AG09309 (cell line): ENCODE results near the gene ZNF423.

Experiments
- DNase-seq: peaks from one replicate; pipeline ENCODE4 v3.0.0-alpha.2; 2010; ENCODE audit warnings: low read depth
- H3K4me3 ChIP-seq: 2 replicates; pipeline ENCODE4 v1.5.1; 2011; ENCODE audit warnings: mild to moderate bottlenecking, low read depth, low read length, moderate library complexity; ENCODE audit not compliant: control insufficient read depth
- CTCF ChIP-seq: IDR thresholded peaks from 2 replicates; pipeline ENCODE4 v1.5.1; 2011; ENCODE audit warnings: mild to moderate bottlenecking, low read depth, low read length, inconsistent platforms; ENCODE audit not compliant: insufficient read depth, control insufficient read depth; ENCODE audit errors: missing control alignments

Gene ZNF423

GRCh38 chr16:49708491-49708890 is 147.4 kb downstream of the ZNF423 start:
- no peak for DNase-seq
- no peak overlapping the region for H3K4me3 ChIP-seq
- no peak for TF ChIP-seq CTCF

- no peak for DNase-seq
- no peak overlapping the region for H3K4me3 ChIP-seq
- no peak for TF ChIP-seq CTCF
These were observed 149.1 kb downstream of the ZNF423 start for GRCh38 chr16:49706620-49707355.

- no peak for DNase-seq
- H3K4me3 ChIP-seq: no peak overlapping the region
- peak; percentile 13 for TF ChIP-seq CTCF
These were observed 151.2 kb downstream of the ZNF423 start for GRCh38 chr16:49704586-49705155.

- no peak for DNase-seq
- no peak for TF ChIP-seq CTCF
- H3K4me3 ChIP-seq: no peak overlapping the region
These were observed 152.4 kb downstream of the ZNF423 start for GRCh38 chr16:49703483-49703882.

GRCh38 chr16:49701789-49702494 is 154.0 kb downstream of the ZNF423 start:
- no peak overlapping the region for H3K4me3 ChIP-seq
- no peak for TF ChIP-seq CTCF
- DNase-seq: peak; percentile 4

GRCh38 chr16:49701065-49701685 is 154.7 kb downstream of the ZNF423 start:
- no peak for DNase-seq
- no peak overlapping the region for H3K4me3 ChIP-seq
- TF ChIP-seq CTCF: no peak
